K562 (cell line): ENCODE measurements around the gene NEDD4L. TPM values are rescaled to one million over a fixed set of nuclear protein-coding genes. Genes with fewer than 3 reads are reported as not detected.

ENCODE experiments used
- ADNP ChIP-seq: fragments of 200-800 bp; sonication (Bioruptor generic); IDR thresholded peaks from 2 replicates; pipeline ENCODE4 v1.6.1; 2016; ENCODE audit warnings: missing genetic modification characterization, missing compliant biosample characterization
- CAMTA2 ChIP-seq: fragments of 250-450 bp; sonication (Bioruptor Pico); conservative IDR thresholded peaks from 2 replicates; pipeline ENCODE4 v1.5.1; 2022
- E2F4 ChIP-seq: sonication (generic); formaldehyde crosslinking; IDR thresholded peaks from 2 replicates; pipeline ENCODE4 v1.8.0; 2022; ENCODE audit warnings: mild to moderate bottlenecking, low read depth, missing genetic modification reagents
- HDGF ChIP-seq: fragments of 450-650 bp; IDR thresholded peaks from 2 replicates; pipeline ENCODE4 v1.6.1; 2016
- HMG20B ChIP-seq: fragments of 250-450 bp; sonication (Bioruptor Pico); IDR thresholded peaks from 2 replicates; pipeline ENCODE4 v1.5.0; 2021; ENCODE audit warnings: mild to moderate bottlenecking
- ID3 ChIP-seq, 2 experiments: fragments of 250-450 bp in 1 of 2; fragments of 450-650 bp in 1 of 2; sonication (Bioruptor Pico) in 1 of 2; IDR thresholded peaks; 2 replicates each; pipeline versions ENCODE4 v1.6.1 to v1.8.0; 2016 to 2021; ENCODE audit warnings: mild to moderate bottlenecking in 2 of 2, moderate library complexity in 2 of 2, missing compliant biosample characterization in 1 of 2, missing genetic modification characterization in 1 of 2
- IRF1 ChIP-seq: sonication (generic); formaldehyde crosslinking; IDR thresholded peaks from 2 replicates; pipeline ENCODE4 v1.8.0; 2022; ENCODE audit warnings: missing genetic modification reagents, mild to moderate bottlenecking, borderline replicate concordance
- MCM5 ChIP-seq: fragments of 450-650 bp; IDR thresholded peaks from 2 replicates; pipeline ENCODE4 v1.6.1; 2016; ENCODE audit warnings: low read depth
- MED1 ChIP-seq: sonication (generic); formaldehyde crosslinking; IDR thresholded peaks from 2 replicates; pipeline ENCODE4 v1.8.1; 2023; ENCODE audit warnings: missing genetic modification reagents, borderline replicate concordance
- MITF ChIP-seq: IDR thresholded peaks from 2 replicates; pipeline ENCODE4 v1.6.1; 2014; ENCODE audit warnings: antibody characterized with exemption
- NFIX ChIP-seq: fragments of 250-450 bp; sonication (Bioruptor Pico); IDR thresholded peaks from 2 replicates; pipeline ENCODE4 v1.4.0; 2020; ENCODE audit warnings: low read depth, mild to moderate bottlenecking, moderate library complexity
- POLR2AphosphoS2 ChIP-seq: IDR thresholded peaks from 2 replicates; pipeline ENCODE4 v1.6.1; 2012; ENCODE audit warnings: low read length, improper control_type of control experiment
- PPARD ChIP-seq: fragments of 250-450 bp; sonication (Bioruptor Pico); IDR thresholded peaks from 2 replicates; pipeline ENCODE4 v1.8.0; 2022; ENCODE audit warnings: inconsistent platforms, mild to moderate bottlenecking, moderate library complexity
- PRDM10 ChIP-seq: fragments of 450-650 bp; IDR thresholded peaks from 2 replicates; pipeline ENCODE4 v1.6.1; 2018; ENCODE audit not compliant: partially characterized antibody
- SAFB ChIP-seq: fragments of 200-400 bp; formaldehyde crosslinking; IDR thresholded peaks from 2 replicates; pipeline ENCODE4 v1.6.1; 2017; ENCODE audit warnings: low read depth, low read length, borderline replicate concordance
- ZNF175 ChIP-seq: fragments of 200-800 bp; sonication (Bioruptor generic); IDR thresholded peaks from 2 replicates; pipeline ENCODE4 v1.6.1; 2016; ENCODE audit warnings: low read depth, mild to moderate bottlenecking, missing genetic modification characterization, missing compliant biosample characterization
- ZNF274 ChIP-seq: IDR thresholded peaks from 2 replicates; pipeline ENCODE4 v1.6.1; 2011; ENCODE audit warnings: low read depth, mild to moderate bottlenecking, low read length, moderate library complexity, borderline replicate concordance
- ZNF639 ChIP-seq, 2 experiments: fragments of 200-800 bp in 1 of 2; sonication (Bioruptor generic) in 1 of 2; sonication (generic) in 1 of 2; formaldehyde crosslinking in 1 of 2; IDR thresholded peaks in 1 of 2; conservative IDR thresholded peaks in 1 of 2; 2 replicates each; pipeline versions ENCODE4 v1.5.0 to v1.6.1; 2016 to 2020; ENCODE audit warnings: missing compliant biosample characterization in 1 of 2, missing genetic modification characterization in 1 of 2, missing genetic modification reagents in 1 of 2
- polyA plus RNA-seq, 8 experiments: library from polyadenylated mRNA; depleted of rRNA in 4 of 8; stranded (reverse) in 5 of 8; unstranded in 3 of 8; fragments of >200 nt; fragmentation: Nextera tagmentation in 2 of 8; fragmentation: Illumina TruSeq in 1 of 8; extraction: Ambion mirVana in 2 of 8; extraction: Trizol in 1 of 8; gene quantifications; 2 replicates each; pipeline versions ENCODE4 v1.2.1 to v1.2.3, GENCODE V29; 2011 to 2014; ENCODE audit warnings: inconsistent platforms in 1 of 8, missing spikeins in 1 of 8
- total RNA-seq, 7 experiments: library from RNA; depleted of rRNA in 6 of 7; stranded (reverse); fragments of >200 nt in 6 of 7; fragmentation: Illumina TruSeq in 2 of 7; extraction: Trizol in 2 of 7; gene quantifications; 2 replicates each; pipeline versions ENCODE4 v1.2.1 to v1.2.3, GENCODE V29; 2011 to 2021; ENCODE audit warnings: low replicate concordance in 1 of 7

The NEDD4L gene
- total and polyA plus RNA-seq, 9 of the 15 experiments (the other 6 are each of a cell fraction or from before 2014, with no cell fraction given): 8.1 to 33.4 (median 19.9) TPM

GRCh38 chr18:58087928-58088690, 44.1 kb downstream of the NEDD4L start (continued):
- TF ChIP-seq HMG20B (CRISPR knock-in tag) (no peak), IRF1 (CRISPR knock-in tag) (no peak), POLR2AphosphoS2 (no peak), ZNF175 (no peak), PPARD (CRISPR knock-in tag) (no peak), ID3 (CRISPR knock-in tag; IDR thresholded peaks at IDR 0.05) (no peak), ID3 (tag; IDR thresholded peaks at IDR 0.05) (no peak), ZNF274 (no peak), CAMTA2 (CRISPR knock-in tag) (no peak), MCM5 (no peak), MED1 (CRISPR knock-in tag) (no peak), E2F4 (CRISPR knock-in tag) (no peak), MITF (0 out of 2 replicates have a peak, but pooled peaks have one; percentile 30), PRDM10 (no peak), SAFB (no peak), NFIX (no peak), HDGF (no peak), ADNP (tag) (no peak), ZNF639 (CRISPR knock-in tag; conservative IDR thresholded peaks at IDR 0.05 in 1 of 2, IDR thresholded peaks at IDR 0.05 in 1 of 2) (no peak)
